Measurements from ENCODE around the gene FAM13A. TPM values are rescaled to one million over a fixed set of nuclear protein-coding genes. Genes with fewer than 3 reads are reported as not detected.

Gene FAM13A
- total and polyA plus RNA-seq, 12 donors, result 10.1 to 61.6 (median 29.1) TPM

GRCh38 chr4:88775529-88775928 lies 281.5 kb downstream of the FAM13A start:
- 87 to 96% (median 94%) methylated on average over 2 of the region's 2 CpGs for WGBS, 4 donors

DNA sequence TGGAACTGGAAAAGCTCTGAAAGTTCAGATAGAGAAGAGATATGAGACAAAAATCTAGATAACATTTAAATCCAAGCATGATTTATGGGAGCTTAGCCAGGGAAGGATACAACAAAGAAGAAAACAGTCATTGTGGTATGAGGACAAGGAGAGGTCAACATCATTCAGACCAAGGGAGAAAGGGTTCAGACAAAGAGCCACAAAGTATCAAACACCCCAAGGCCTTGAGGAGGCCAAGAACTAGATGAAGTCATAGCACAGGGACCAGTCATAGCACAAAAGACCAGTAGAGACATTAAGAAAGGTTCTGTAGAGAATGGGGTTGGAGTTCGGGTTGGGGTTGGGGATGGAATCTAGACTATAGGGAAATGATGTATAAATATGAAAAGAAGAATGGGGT lies 282.0 kb downstream of the FAM13A start:
- TF ChIP-seq CTCF (IDR thresholded peaks at IDR 0.05), result no peak
- no peak for TF ChIP-seq POLR2A (IDR thresholded peaks at IDR 0.05)
- Histone ChIP-seq H3K27me3 (no peaks in the 10 kb centered on the region), H3K27ac (no peak overlapping the region), H3K36me3 (replicated peaks in 1 of 2) (no peaks in the 10 kb centered on the region), H3K9me3 (replicated peaks in 1 of 3) (no peaks in the 10 kb centered on the region), H3K4me1 (replicated peaks in 1 of 2) (no peaks in the 10 kb centered on the region), H3K4me3 (no peak overlapping the region)
- 88 to 100% (median 96%) methylated on average over 1 of the region's 1 CpG for WGBS, 4 donors
- intact Hi-C loops (cut with DNase I), result no loop called here
- DNase-seq, result no peak

More at GRCh38 chr4:88775529-88775928, 281.5 kb downstream of the FAM13A start:
- Histone ChIP-seq H3K36me3 (replicated peaks in 1 of 2) (no peaks in the 10 kb centered on the region), H3K4me1 (replicated peaks in 1 of 2) (no peaks in the 10 kb centered on the region), H3K27ac (no peak overlapping the region), H3K4me3 (no peak overlapping the region), H3K27me3 (no peaks in the 10 kb centered on the region), H3K9me3 (replicated peaks in 1 of 3) (no peaks in the 10 kb centered on the region)
- DNase-seq, result no peak
- intact Hi-C loops (cut with DNase I), result no loop called here
- no peak for TF ChIP-seq POLR2A (IDR thresholded peaks at IDR 0.05)
- no peak for TF ChIP-seq CTCF (IDR thresholded peaks at IDR 0.05)

DNA sequence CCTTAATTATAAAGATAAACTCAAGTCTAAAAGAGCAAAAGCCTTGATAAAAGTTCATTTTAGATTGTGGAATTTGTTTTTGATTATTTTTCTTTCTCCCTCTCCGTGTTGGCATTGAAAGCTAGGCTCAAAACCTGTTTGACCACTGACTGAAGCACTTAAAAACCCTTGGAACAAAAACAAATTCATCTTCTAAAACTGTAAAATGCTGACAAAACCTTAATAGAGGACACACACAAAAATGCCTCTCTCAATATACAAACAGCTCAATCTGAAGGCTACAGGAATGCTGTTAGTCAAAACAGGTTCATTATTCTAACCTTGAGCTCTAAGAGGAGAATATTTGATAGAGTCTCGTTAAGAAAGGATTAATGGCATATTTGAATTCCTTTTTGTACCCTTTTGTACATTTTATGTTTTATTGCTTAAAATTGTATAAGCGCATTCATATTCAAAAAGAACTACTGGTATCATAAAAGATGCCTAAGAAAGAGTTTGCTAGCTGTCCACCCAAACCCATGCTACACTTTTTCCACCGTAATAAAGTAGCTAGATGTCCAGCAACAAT lies 285.0 kb downstream of the FAM13A start:
- DNase-seq, result no peak
- WGBS, 4 donors, result 75 to 80% (median 78%) methylated on average over 4 of the region's 4 CpGs
- intact Hi-C loops (cut with DNase I), result no loop called here
- TF ChIP-seq POLR2A (IDR thresholded peaks at IDR 0.05) (no peak), CTCF (IDR thresholded peaks at IDR 0.05) (no peak)
- Histone ChIP-seq H3K27me3 (no peaks in the 10 kb centered on the region), H3K27ac (no peak overlapping the region), H3K9me3 (replicated peaks in 1 of 3) (no peaks in the 10 kb centered on the region), H3K4me3 (no peak overlapping the region), H3K36me3 (replicated peaks in 1 of 2) (no peaks in the 10 kb centered on the region), H3K4me1 (replicated peaks in 1 of 2) (no peaks in the 10 kb centered on the region)

- 16 to 52% (median 38%) methylated on average over 2 of the region's 2 CpGs for WGBS, 4 donors
- no peak overlapping the region for H3K27ac ChIP-seq
These were observed 291.3 kb downstream of the FAM13A start for GRCh38 chr4:88765729-88766128.

More at GRCh38 chr4:88765729-88766128, 291.3 kb downstream of the FAM13A start:
- intact Hi-C loops (cut with DNase I), result no loop called here
- Histone ChIP-seq H3K4me1 (replicated peaks in 1 of 2) (peaks cover 0 to 9% of the 10 kb centered on the region in 2 donors), H3K4me3 (no peak overlapping the region), H3K27me3 (no peaks in the 10 kb centered on the region), H3K36me3 (replicated peaks in 1 of 2) (peaks cover 0 to 5% of the 10 kb centered on the region in 2 donors), H3K9me3 (replicated peaks in 1 of 3) (no peaks in the 10 kb centered on the region)
- no peak for TF ChIP-seq CTCF (IDR thresholded peaks at IDR 0.05)
- TF ChIP-seq POLR2A (IDR thresholded peaks at IDR 0.05), result no peak
- peak; percentile 36 to 79 (median 72) for DNase-seq
